ENCODE data around the gene LRRFIP2. TPM values are rescaled to one million over a fixed set of nuclear protein-coding genes. Genes with fewer than 3 reads are reported as not detected.

LRRFIP2 gene
- total and polyA plus RNA-seq, 2 of the 8 experiments (the other 6 are each of a cell fraction or from before 2014, with no cell fraction given), result 8.8 to 25.6 TPM

DNA sequence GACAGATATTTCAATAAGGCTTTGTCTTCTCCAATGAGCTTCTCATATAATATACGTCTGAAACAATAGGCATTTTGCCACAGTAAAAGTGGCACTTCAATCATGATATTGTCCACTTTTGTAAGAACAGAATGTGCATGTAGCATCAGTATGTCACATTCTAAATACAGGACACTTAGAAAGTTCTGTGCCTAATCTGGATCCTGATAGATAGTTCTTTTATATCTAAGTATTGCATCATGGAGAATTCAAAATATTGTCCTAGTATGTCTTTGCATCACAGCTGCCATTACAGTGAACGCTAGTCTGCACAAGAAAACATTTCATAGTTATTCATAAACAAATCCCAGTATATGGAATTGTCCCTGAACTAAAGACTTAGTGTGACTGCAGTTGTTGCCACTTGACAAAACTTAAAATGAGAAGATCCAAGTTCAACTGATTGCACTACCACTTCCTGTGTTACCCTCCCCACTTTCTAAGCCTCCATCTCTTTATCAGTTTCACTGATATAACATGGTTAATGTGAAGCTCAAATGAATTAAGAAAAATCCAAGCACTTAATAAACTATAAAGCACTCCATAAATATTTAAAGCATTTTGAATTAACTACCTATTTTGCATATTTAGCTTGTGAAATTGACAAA, 19.6 kb downstream of the LRRFIP2 start (continued):
- TF ChIP-seq, protein P1, sequence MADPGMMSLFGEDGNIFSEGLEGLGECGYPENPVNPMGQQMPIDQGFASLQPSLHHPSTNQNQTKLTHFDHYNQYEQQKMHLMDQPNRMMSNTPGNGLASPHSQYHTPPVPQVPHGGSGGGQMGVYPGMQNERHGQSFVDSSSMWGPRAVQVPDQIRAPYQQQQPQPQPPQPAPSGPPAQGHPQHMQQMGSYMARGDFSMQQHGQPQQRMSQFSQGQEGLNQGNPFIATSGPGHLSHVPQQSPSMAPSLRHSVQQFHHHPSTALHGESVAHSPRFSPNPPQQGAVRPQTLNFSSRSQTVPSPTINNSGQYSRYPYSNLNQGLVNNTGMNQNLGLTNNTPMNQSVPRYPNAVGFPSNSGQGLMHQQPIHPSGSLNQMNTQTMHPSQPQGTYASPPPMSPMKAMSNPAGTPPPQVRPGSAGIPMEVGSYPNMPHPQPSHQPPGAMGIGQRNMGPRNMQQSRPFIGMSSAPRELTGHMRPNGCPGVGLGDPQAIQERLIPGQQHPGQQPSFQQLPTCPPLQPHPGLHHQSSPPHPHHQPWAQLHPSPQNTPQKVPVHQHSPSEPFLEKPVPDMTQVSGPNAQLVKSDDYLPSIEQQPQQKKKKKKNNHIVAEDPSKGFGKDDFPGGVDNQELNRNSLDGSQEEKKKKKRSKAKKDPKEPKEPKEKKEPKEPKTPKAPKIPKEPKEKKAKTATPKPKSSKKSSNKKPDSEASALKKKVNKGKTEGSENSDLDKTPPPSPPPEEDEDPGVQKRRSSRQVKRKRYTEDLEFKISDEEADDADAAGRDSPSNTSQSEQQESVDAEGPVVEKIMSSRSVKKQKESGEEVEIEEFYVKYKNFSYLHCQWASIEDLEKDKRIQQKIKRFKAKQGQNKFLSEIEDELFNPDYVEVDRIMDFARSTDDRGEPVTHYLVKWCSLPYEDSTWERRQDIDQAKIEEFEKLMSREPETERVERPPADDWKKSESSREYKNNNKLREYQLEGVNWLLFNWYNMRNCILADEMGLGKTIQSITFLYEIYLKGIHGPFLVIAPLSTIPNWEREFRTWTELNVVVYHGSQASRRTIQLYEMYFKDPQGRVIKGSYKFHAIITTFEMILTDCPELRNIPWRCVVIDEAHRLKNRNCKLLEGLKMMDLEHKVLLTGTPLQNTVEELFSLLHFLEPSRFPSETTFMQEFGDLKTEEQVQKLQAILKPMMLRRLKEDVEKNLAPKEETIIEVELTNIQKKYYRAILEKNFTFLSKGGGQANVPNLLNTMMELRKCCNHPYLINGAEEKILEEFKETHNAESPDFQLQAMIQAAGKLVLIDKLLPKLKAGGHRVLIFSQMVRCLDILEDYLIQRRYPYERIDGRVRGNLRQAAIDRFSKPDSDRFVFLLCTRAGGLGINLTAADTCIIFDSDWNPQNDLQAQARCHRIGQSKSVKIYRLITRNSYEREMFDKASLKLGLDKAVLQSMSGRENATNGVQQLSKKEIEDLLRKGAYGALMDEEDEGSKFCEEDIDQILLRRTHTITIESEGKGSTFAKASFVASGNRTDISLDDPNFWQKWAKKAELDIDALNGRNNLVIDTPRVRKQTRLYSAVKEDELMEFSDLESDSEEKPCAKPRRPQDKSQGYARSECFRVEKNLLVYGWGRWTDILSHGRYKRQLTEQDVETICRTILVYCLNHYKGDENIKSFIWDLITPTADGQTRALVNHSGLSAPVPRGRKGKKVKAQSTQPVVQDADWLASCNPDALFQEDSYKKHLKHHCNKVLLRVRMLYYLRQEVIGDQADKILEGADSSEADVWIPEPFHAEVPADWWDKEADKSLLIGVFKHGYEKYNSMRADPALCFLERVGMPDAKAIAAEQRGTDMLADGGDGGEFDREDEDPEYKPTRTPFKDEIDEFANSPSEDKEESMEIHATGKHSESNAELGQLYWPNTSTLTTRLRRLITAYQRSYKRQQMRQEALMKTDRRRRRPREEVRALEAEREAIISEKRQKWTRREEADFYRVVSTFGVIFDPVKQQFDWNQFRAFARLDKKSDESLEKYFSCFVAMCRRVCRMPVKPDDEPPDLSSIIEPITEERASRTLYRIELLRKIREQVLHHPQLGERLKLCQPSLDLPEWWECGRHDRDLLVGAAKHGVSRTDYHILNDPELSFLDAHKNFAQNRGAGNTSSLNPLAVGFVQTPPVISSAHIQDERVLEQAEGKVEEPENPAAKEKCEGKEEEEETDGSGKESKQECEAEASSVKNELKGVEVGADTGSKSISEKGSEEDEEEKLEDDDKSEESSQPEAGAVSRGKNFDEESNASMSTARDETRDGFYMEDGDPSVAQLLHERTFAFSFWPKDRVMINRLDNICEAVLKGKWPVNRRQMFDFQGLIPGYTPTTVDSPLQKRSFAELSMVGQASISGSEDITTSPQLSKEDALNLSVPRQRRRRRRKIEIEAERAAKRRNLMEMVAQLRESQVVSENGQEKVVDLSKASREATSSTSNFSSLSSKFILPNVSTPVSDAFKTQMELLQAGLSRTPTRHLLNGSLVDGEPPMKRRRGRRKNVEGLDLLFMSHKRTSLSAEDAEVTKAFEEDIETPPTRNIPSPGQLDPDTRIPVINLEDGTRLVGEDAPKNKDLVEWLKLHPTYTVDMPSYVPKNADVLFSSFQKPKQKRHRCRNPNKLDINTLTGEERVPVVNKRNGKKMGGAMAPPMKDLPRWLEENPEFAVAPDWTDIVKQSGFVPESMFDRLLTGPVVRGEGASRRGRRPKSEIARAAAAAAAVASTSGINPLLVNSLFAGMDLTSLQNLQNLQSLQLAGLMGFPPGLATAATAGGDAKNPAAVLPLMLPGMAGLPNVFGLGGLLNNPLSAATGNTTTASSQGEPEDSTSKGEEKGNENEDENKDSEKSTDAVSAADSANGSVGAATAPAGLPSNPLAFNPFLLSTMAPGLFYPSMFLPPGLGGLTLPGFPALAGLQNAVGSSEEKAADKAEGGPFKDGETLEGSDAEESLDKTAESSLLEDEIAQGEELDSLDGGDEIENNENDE (IDR thresholded peaks at IDR 0.05; ENCODE audit: insufficient replicate concordance, low read length), result no peak
- no peak for TF ChIP-seq ZNF274 (IDR thresholded peaks at IDR 0.05; ENCODE audit: borderline replicate concordance, extremely low read depth, low read length)
- TF ChIP-seq NANOG (IDR thresholded peaks at IDR 0.05; ENCODE audit: insufficient read depth, low read depth, low read length, poor library complexity, severe bottlenecking), result no peak
- no peak for TF ChIP-seq PHF8 (conservative IDR thresholded peaks at IDR 0.05; ENCODE audit: low read depth, low read length)
- TF ChIP-seq JUND (IDR thresholded peaks at IDR 0.05; ENCODE audit: low read length), result no peak
- no peak for TF ChIP-seq SAP30 (IDR thresholded peaks at IDR 0.05; ENCODE audit: insufficient read depth, insufficient replicate concordance, low read length)
- TF ChIP-seq POLR2AphosphoS5 (IDR thresholded peaks at IDR 0.05; ENCODE audit: low read depth, low read length), result no peak
- no peak for TF ChIP-seq ASH2L (IDR thresholded peaks at IDR 0.05; ENCODE audit: low read length)
- TF ChIP-seq SIX5 (IDR thresholded peaks at IDR 0.05; ENCODE audit: low read depth, low read length), result no peak
- no peak for TF ChIP-seq NRF1 (IDR thresholded peaks at IDR 0.05; ENCODE audit: low read depth, low read length)
- no peak for TF ChIP-seq BRCA1 (IDR thresholded peaks at IDR 0.05; ENCODE audit: low read depth, low read length)
